Panc1 (cell line): ENCODE measurements around the gene CCL2. TPM values are rescaled to one million over a fixed set of nuclear protein-coding genes. Genes with fewer than 3 reads are reported as not detected.
A peak's percentile ranks its signal among the peaks of the same experiment; 100 is the strongest.

Experiments
- ATAC-seq: fragments of 200-7000 bp; cut with Tn5 transposase; 2 replicates; pipeline ENCODE4 v1.9.1; 2020; ENCODE audit warnings: mild to moderate bottlenecking, moderate library complexity
- BruUV-seq: library from RNA; stranded (reverse); fragments of 400-500 nt; replicated peaks from 2 replicates; lab custom pipeline; 2021; lab: Mats Ljungman, UMichigan
- CTCF ChIA-PET: fragments of 300-600 bp; sonication (Branson Sonifier 250); formaldehyde crosslinking; loops from one replicate; lab custom pipeline; 2022; ENCODE audit warnings: antibody characterized with exemption; lab: Charles Lee
- POLR2A ChIA-PET: fragments of 300-600 bp; sonication (Branson Sonifier 250); formaldehyde crosslinking; loops from one replicate; lab custom pipeline; 2022; ENCODE audit warnings: antibody characterized with exemption; lab: Charles Lee
- DNase-seq: peaks from one replicate; pipeline ENCODE4 v3.0.0-alpha.2; 2010; ENCODE audit warnings: low read depth, low spot score
- H3K27ac ChIP-seq: 2 replicates; pipeline ENCODE4 v1.5.1; 2011; ENCODE audit warnings: mild to moderate bottlenecking, low read length, inconsistent platforms
- H3K27me3 ChIP-seq: fragments of 200-500 bp; sonication (Bioruptor generic); 2 replicates; pipeline ENCODE4 v1.6.0; 2014; ENCODE audit warnings: low read length, inconsistent platforms; ENCODE audit not compliant: control insufficient read depth, insufficient read depth
- H3K36me3 ChIP-seq: fragments of 200-500 bp; sonication (Bioruptor generic); 2 replicates; pipeline ENCODE4 v1.5.1; 2014; ENCODE audit warnings: inconsistent platforms, mild to moderate bottlenecking, low read length, moderate library complexity; ENCODE audit not compliant: control insufficient read depth, insufficient read depth
- H3K4me1 ChIP-seq: 2 replicates; pipeline ENCODE4 v1.5.1; 2011; ENCODE audit warnings: inconsistent platforms, mild to moderate bottlenecking, low read length, moderate library complexity; ENCODE audit not compliant: control insufficient read depth, insufficient read depth
- H3K4me3 ChIP-seq, 2 experiments: 2 replicates each; pipeline ENCODE4 v1.5.1; 2011 to 2012; ENCODE audit warnings: low read depth in 2 of 2, low read length in 2 of 2, mild to moderate bottlenecking in 2 of 2, inconsistent platforms in 1 of 2, moderate library complexity in 1 of 2
- H3K9me3 ChIP-seq: fragments of 200-500 bp; sonication (Bioruptor generic); 2 replicates; pipeline ENCODE4 v1.5.1; 2014; ENCODE audit warnings: low read depth, mild to moderate bottlenecking, inconsistent platforms, low read length, moderate library complexity; ENCODE audit not compliant: control insufficient read depth, insufficient read depth
- CTCF ChIP-seq: fragments of 450-650 bp; IDR thresholded peaks from 2 replicates; pipeline ENCODE4 v1.5.1; 2017; ENCODE audit warnings: mild to moderate bottlenecking
- POLR2AphosphoS5 ChIP-seq: IDR thresholded peaks from 2 replicates; pipeline ENCODE4 v1.6.1; 2012; ENCODE audit warnings: mild to moderate bottlenecking, low read depth, low read length, moderate library complexity
- REST ChIP-seq, 2 experiments: IDR thresholded peaks; 2 replicates each; pipeline ENCODE4 v1.6.1; 2011 to 2012; ENCODE audit warnings: low read depth in 2 of 2, control low read depth in 1 of 2, low read length in 1 of 2, mild to moderate bottlenecking in 1 of 2, moderate library complexity in 1 of 2; ENCODE audit not compliant: insufficient read depth in 1 of 2
- SIN3A ChIP-seq: IDR thresholded peaks from 2 replicates; pipeline ENCODE4 v1.6.1; 2012; ENCODE audit warnings: low read depth, mild to moderate bottlenecking, low read length, moderate library complexity, borderline replicate concordance; ENCODE audit not compliant: insufficient read depth
- TCF7L2 ChIP-seq: IDR thresholded peaks from 2 replicates; pipeline ENCODE4 v1.6.1; 2011; ENCODE audit warnings: mild to moderate bottlenecking, low read depth, low read length, inconsistent platforms
- in situ Hi-C: cut with HindIII; loops from 2 replicates; pipeline ENCODE4 v1.10.0; 2016; ENCODE audit warnings: low sequenced_read_pairs, low pct_unique_long_range_greater_than_20kb
- intact Hi-C: fragments of 100-400 bp; cut with micrococcal nuclease; formaldehyde crosslinking; loops from one replicate; pipeline ENCODE4 v1.10.0; 2022; ENCODE audit not compliant: unreplicated experiment
- total RNA-seq: library from RNA; stranded (reverse); gene quantifications from one replicate; pipeline ENCODE4 v1.2.1, GENCODE V29; 2021; ENCODE audit not compliant: unreplicated experiment

CCL2 gene
- total RNA-seq, 1 experiment from 2014 or later = 513 TPM

- Histone ChIP-seq H3K9me3 (no peaks in the 10 kb centered on the region), H3K36me3 (no peaks in the 10 kb centered on the region), H3K27ac (peak overlapping the region; percentile 75), H3K27me3 (no peaks in the 10 kb centered on the region), H3K4me3 (no peak overlapping the region), H3K4me1 (peaks cover 33% of the 10 kb centered on the region)
- no peak for DNase-seq
- no TSS peak for BruUV-seq
- no peak for TF ChIP-seq POLR2AphosphoS5
- TF ChIP-seq REST (IDR thresholded peaks at IDR 0.05; ENCODE audit: insufficient read depth in 1 of 2, low read depth in 2 of 2, low read length in 1 of 2) = no peak
- TF ChIP-seq CTCF = no peak
- no peak for TF ChIP-seq TCF7L2
- TF ChIP-seq SIN3A = no peak
- intact Hi-C loops (no loop called here), in situ Hi-C loops (no loop called here)
- CTCF ChIA-PET = interaction anchor here (0.6 kb wide), 1 partner anchor 92 kb away, joined by 3 read pairs; no protein-coding TSS in a partner anchor
- no peak for ATAC-seq
- POLR2A ChIA-PET = no interaction called here
Measured at GRCh38 chr17:34234616-34235015, 20.5 kb upstream of the CCL2 start.

GRCh38 chr17:34235389-34236028, 19.6 kb upstream of the CCL2 start:
- ChIA-PET POLR2A (no interaction called here), CTCF (interaction anchor here (1.4 kb wide), 1 partner anchor 35 kb away, joined by 3 read pairs; no protein-coding TSS in a partner anchor)
- Histone ChIP-seq H3K27me3 (no peaks in the 10 kb centered on the region), H3K4me1 (peaks cover 36% of the 10 kb centered on the region), H3K36me3 (no peaks in the 10 kb centered on the region), H3K4me3 (no peak overlapping the region), H3K27ac (peak overlapping the region; percentile 78), H3K9me3 (no peaks in the 10 kb centered on the region)
- ATAC-seq (peak; percentile 84), DNase-seq (no peak)
- in situ Hi-C loops = no loop called here
- TF ChIP-seq POLR2AphosphoS5 = peak; percentile 39; the same call in 1 of the 2 replicates
- no peak for TF ChIP-seq SIN3A
- TF ChIP-seq REST (IDR thresholded peaks at IDR 0.05; ENCODE audit: insufficient read depth in 1 of 2, low read depth in 2 of 2, low read length in 1 of 2) = peak; percentile 79 to 85
- peak; percentile 68 for TF ChIP-seq TCF7L2
- BruUV-seq = no TSS peak
- intact Hi-C loops = no loop called here
